GM12801 (cell line): ENCODE data around the gene DRD3.

ENCODE experiments used
- TF ChIP-seq, protein P1 (sequence below): IDR thresholded peaks from one replicate; pipeline ENCODE4 v1.5.1; 2011; ENCODE audit warnings: control low read depth; ENCODE audit not compliant: insufficient read length; ENCODE audit errors: extremely low read depth

The DRD3 gene

DNA sequence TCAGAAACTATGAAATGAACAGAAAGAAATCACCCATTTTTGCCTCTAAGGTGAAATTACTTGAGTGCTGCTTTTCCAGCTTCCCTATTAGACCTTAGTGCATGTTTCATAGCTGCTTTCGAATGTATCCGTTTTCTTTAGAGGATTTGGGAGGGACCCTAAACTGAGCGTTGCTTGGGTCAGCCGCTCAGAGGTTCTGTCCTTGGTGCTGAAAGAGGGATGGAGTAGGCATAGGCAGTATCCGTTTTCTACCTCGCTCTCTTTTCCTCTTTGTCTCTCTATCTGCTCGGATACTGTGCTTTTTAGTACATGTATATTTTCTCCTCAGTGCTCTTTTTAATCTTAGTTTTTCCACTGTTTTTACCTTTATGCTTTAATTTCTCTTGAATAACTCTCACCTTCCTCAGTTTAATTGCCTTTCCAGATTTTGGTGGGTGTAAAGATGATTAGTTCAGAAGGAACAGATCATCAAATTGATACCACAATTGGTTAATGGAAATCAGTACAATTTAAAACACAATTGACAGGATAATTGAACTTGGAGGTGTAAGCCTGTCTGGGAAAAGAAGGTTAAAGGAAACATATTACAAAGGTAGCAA lies at the start of gene DRD3:
Gene DRD3 (minus strand): TSS at position 283 of the 599 bp plus-strand sequence. CDS start 7,060 bp downstream, outside the sequence.
- TF ChIP-seq, protein P1, sequence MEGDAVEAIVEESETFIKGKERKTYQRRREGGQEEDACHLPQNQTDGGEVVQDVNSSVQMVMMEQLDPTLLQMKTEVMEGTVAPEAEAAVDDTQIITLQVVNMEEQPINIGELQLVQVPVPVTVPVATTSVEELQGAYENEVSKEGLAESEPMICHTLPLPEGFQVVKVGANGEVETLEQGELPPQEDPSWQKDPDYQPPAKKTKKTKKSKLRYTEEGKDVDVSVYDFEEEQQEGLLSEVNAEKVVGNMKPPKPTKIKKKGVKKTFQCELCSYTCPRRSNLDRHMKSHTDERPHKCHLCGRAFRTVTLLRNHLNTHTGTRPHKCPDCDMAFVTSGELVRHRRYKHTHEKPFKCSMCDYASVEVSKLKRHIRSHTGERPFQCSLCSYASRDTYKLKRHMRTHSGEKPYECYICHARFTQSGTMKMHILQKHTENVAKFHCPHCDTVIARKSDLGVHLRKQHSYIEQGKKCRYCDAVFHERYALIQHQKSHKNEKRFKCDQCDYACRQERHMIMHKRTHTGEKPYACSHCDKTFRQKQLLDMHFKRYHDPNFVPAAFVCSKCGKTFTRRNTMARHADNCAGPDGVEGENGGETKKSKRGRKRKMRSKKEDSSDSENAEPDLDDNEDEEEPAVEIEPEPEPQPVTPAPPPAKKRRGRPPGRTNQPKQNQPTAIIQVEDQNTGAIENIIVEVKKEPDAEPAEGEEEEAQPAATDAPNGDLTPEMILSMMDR: no peak

DNA sequence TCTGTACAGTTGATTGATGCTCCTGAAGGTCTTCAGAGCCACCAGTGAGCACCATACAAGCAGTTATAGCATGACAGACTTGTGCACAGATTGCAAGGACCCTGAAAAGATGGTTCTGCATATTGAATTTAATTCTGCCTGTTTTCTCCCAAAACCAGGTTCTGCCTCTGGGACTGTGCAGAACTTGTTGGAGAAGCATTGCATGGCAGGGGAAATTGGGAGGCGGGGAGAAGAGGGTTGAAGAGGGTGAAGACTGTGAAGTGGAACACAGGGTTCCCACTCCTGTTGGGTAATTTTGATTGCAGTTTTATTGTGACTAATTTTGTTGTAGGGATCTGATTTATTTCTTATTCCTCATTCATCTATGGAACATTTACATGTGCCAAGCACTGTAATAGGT lies 48.2 kb upstream of the DRD3 start:
- TF ChIP-seq, protein P1: no peak

DNA sequence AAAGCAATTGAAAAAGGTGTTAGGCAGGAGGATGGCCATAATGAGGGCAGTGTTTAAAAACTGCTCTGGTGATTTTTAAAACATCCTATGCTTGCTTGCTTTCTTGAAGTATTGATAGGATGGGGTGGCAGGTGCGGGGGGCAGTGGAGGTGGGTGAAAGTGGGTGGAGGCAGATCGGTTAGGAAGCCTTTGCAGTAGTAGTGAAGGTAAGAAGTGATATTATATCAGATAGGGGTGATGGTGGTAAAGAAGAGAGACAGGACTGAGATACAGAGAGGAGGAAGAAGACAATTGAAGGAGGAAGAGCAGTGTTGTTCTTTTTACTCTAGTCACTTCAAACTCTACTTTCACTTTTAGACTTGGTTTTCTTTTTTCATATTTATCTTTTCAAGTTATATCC lies 47.5 kb upstream of the DRD3 start:
- TF ChIP-seq, protein P1: no peak

DNA sequence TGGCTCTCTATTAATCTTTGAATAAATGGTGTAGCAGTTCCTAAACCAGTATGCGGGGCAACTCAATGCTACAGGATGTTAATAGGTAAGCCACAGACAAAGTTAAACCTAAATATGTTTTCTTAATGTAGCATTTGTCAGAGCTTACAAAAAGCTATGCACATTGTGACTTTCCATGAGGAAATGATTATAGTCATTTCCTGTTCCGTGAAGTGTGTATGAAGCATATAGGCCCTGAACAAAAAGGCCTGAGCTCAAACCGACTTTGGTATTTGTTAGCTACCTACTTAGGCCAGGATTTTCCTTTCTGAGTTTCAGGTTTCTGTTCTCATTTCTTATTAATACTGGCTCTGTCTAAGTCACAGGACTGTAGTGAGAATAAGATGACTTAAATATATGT lies 44.3 kb upstream of the DRD3 start:
- TF ChIP-seq, protein P1: no peak

DNA sequence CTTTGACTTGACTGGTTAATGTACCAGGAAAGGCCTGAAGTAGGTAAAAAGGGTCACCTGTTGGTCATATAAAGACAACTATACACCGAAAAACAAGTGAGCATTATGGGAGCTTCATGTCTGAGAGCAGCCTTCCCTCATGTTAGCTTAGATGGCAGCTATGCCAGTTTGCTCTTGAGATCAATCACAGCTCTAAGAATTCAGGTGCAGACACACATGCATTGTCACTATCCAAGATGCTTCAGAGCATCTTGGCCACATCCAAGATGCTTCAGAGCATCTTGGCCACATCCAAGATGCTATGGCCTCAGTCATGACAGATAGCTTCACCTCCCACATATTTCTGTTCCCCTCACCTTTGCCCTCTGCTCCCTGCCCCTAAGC lies 43.0 kb upstream of the DRD3 start:
- TF ChIP-seq, protein P1: no peak

DNA sequence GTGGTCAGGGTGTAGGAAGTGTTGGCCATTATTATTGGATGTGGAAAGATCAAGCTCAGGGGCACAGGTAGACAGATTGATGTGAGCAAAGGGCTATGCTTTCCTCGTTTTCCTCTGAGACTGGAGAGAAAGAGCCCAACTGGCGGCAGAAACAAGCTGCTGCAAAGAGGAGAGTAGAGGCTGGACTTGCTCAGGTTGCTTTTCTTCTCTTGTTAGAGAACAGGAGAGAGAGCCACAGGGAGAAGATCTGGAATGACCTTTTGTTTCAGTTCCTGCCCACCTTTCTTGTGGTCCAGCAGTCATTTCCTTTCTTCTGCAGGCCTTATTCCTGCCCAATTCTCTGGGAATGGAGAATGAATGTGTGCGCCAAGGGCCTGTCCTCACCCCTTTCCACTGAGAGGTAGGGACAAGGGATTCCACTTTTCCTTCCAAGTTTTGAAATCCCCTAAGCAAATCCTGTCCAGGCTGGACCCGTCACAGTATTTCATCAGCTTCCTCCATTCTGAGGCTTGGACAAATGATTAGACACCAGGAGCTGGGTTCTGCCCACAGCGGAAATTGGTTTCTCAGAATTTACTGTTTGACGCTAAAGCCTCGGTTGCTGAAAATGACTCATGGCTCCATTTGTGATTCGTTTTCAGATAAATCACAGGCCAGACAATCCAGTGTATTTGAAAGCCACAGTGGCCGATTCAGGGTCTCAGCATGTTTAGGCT lies 42.5 kb upstream of the DRD3 start:
- TF ChIP-seq, protein P1: no peak

DNA sequence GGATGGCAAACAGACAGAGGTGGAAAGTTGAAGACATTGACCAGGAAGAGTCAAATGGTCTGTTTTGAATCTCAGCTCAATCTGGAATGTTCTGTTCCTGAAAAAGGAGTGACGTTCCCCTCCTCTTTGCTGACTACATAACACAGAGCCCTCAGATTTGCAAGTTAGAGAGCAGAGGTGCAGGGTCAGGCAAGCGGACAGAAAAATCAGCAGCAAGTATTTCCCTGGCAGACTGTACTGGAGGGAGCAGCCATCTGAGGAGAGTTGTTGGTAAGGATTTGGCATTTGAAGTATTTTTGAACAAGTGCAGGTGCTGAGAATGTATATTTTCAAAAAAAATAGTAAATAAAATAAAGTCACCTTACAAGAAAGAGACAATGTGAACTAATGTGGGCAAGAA lies 40.9 kb upstream of the DRD3 start:
- TF ChIP-seq, protein P1: no peak
